SU-DHL-6 (cell line): ENCODE measurements around the gene COL21A1.

ENCODE experiments used
- CTCF ChIP-seq: fragments of 200-600 bp; sonication (generic); IDR thresholded peaks from one replicate; pipeline ENCODE4 v1.5.1; 2017; ENCODE audit warnings: antibody characterized with exemption, mild to moderate bottlenecking, low read length, moderate library complexity; ENCODE audit not compliant: insufficient read depth, poor library complexity, severe bottlenecking
- EZH2phosphoT487 ChIP-seq: fragments of 200-600 bp; sonication (generic), shearing (Covaris generic); conservative IDR thresholded peaks from 2 replicates; pipeline ENCODE4 v1.6.1; 2018; ENCODE audit warnings: mild to moderate bottlenecking, antibody characterized with exemption, low read length, moderate library complexity, mixed read lengths

GRCh38 chr6:56036916-56037600 is 210.3 kb downstream of the COL21A1 start:
- TF ChIP-seq CTCF (no peak), EZH2phosphoT487 (no peak)
